Astrocyte (in vitro differentiated cells and primary cell): Measurements from ENCODE around the gene NIPBL.

Source experiments
- CTCF ChIP-seq: IDR thresholded peaks from 2 replicates; pipeline ENCODE4 v1.5.1; 2011; ENCODE audit warnings: low read depth, mild to moderate bottlenecking, inconsistent platforms, low read length, moderate library complexity; ENCODE audit not compliant: insufficient read depth
- EZH2 ChIP-seq: IDR thresholded peaks from 2 replicates; pipeline ENCODE4 v1.6.1; 2012; ENCODE audit warnings: mild to moderate bottlenecking, low read length, inconsistent platforms; ENCODE audit not compliant: insufficient read depth

GRCh38 chr5:36896476-36896875 is 19.9 kb downstream of the NIPBL start:
- TF ChIP-seq CTCF (no peak), EZH2 (no peak)
